KBM-7 (cell line): ENCODE measurements around the gene RAB40C.

Experiments
- DNase-seq: peaks from one replicate; pipeline ENCODE4 v3.0.0-alpha.2; 2015
- in situ Hi-C: fragments of 300-500 bp; cut with MboI; formaldehyde crosslinking; loops from 2 replicates; pipeline ENCODE4 v1.14.3; 2020; ENCODE audit warnings: low sequenced_read_pairs, low pct_unique_long_range_greater_than_20kb, mixed read lengths

Gene RAB40C

DNA sequence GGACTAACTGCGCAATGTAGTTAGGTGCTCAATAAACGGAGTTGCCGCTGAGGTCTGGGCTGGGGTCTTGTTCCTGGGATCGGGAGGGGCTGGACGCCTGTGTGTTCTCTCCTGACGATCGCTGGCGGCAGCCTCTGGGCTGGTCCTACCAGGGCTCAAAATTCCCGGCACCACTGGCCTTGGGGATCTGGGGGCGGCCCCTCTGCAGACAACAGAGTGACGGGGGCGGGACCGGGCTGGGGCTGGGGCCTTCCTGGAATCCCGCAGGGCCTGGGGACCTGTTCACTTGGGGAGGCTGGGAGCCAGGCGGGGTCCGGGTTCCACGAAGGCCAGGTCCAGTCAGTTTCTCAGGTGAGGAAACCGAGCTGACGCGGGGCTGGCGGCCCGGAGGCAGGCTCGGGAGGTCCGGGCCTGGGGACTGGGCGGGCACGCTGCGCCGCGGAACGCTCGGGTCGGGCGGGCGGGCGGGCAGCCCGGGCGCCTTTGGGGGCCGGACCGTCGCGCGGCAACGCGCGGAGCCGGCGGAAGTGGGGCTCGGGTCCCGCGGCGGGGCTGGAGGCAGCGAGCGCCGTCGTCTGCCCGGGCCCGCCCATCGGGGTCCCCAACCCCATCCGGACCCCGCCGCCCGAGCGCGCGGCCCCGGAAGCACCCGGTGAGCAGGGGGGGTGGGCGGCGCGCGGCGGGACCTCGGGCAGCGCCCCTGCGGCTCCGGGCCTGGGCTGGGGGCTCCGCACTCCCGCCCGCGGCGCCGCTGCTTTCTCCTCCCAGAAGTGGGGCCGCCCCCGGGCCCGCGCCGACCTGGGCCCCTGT is 20.2 kb upstream of the RAB40C start, which contains the start of gene PIGQ:
PIGQ (plus strand) TSS at position 524 of the 810 bp plus-strand sequence. CDS start 4,107 bp downstream, outside the sequence.
- DNase-seq: peak; percentile 46
- in situ Hi-C loops: no loop called here

GRCh38 chr16:572865-573650 is 16.8 kb upstream of the RAB40C start:
- in situ Hi-C loops: no loop called here
- no peak for DNase-seq

- in situ Hi-C loops: no loop called here
- DNase-seq: no peak
Measured at GRCh38 chr16:574021-574760, 15.7 kb upstream of the RAB40C start.

GRCh38 chr16:575354-576196 is 14.3 kb upstream of the RAB40C start:
- in situ Hi-C loops: no loop called here
- DNase-seq: no peak

GRCh38 chr16:576197-576822 is 13.6 kb upstream of the RAB40C start:
- no peak for DNase-seq
- in situ Hi-C loops: no loop called here

GRCh38 chr16:576823-577201 is 13.1 kb upstream of the RAB40C start:
- in situ Hi-C loops: no loop called here
- no peak for DNase-seq

- in situ Hi-C loops: no loop called here
- no peak for DNase-seq
Measured at GRCh38 chr16:577796-578195, 12.1 kb upstream of the RAB40C start.

DNA sequence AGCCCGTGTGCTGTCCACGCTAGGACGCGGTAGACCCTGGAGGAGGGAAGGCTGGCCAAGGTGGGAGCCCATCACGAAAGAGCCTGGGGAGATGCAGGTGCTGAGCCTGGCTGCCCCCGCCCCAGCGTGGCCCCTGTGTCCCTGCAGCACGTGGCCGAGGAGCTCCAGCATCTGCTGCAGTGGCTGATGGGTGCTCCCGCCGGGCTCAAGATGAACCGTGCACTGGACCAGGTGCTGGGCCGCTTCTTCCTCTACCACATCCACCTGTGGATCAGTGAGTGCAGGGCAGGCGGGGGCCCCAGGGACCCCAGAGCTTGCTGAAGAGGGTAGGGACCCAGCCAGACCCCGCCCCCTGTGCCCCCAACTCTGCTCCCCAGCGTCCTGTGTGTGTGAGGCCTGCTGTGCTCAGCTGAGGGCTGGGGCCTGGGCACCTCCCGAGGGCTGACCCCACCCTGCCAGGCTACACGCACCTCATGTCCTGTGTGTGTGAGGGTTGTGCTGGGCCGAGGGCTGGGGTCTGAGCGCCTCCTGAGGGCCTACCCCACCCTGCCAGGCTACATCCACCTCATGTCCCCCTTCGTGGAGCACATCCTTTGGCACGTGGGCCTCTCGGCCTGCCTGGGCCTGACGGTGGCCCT is 11.5 kb upstream of the RAB40C start:
- in situ Hi-C loops: no loop called here

GRCh38 chr16:578870-579405 is 10.9 kb upstream of the RAB40C start:
- DNase-seq: peak; percentile 86
- in situ Hi-C loops: no loop called here

More for the DNA sequence above, 11.5 kb upstream of the RAB40C start:
- no peak for DNase-seq

DNA sequence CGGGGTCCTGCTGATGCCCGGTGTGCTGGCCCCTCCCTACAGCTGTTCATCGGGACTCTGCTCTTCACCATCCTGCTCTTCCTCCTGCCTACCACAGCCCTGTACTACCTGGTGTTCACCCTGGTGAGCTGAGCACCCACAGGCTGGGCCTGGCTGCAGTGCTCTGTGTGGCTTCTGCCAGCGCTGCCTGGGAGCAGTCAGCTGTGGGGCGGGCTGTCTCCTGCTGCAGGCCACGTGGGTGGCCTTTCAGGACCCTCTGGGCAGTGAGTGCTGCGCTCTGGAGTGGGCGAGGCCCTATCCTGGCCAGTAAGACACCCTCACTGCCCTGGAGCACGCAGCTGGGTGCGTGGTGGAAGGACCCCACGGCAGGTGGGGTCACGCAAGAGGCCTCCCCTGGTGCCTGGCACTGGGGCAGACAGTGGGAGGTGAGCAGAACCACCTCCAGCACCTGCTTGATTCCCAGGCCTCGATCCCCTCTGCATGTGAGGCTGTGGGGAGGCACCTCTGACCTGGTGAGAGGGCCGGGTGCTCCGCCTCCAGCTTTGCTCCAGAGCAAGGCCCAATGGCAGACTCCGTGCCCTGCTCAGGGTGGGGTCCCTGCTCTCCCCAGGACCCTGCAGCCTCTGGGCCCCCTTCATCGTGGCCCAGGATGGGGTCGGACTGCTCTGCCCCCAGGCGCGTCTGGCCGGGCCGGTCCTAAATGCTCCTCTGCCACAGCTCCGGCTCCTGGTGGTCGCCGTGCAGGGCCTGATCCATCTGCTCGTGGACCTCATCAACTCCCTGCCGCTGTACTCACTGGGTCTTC is 9.5 kb upstream of the RAB40C start:
- in situ Hi-C loops: no loop called here
- no peak for DNase-seq

GRCh38 chr16:580946-581498 is 8.8 kb upstream of the RAB40C start:
- no peak for DNase-seq
- in situ Hi-C loops: no loop called here

DNA sequence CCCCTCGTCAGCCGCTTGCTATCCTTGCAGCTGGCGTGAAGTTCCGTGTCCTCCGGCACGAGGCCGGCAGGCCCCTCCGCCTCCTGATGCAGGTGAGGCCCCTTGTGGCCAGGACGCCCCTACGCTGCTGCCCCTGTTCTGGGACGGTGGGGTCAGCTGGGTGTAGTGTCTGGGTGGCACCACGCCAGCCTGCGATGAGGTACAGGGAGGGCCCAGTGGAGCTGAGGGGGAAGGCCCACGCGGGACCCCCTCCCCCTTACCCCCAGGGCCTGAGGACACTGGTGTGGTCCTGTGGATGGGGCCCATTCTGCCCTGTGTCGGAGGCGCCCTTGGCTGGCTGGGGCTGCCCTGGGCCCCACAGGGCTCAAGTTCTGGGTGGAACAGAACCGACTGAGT is 7.7 kb upstream of the RAB40C start:
- in situ Hi-C loops: no loop called here
- no peak for DNase-seq

DNA sequence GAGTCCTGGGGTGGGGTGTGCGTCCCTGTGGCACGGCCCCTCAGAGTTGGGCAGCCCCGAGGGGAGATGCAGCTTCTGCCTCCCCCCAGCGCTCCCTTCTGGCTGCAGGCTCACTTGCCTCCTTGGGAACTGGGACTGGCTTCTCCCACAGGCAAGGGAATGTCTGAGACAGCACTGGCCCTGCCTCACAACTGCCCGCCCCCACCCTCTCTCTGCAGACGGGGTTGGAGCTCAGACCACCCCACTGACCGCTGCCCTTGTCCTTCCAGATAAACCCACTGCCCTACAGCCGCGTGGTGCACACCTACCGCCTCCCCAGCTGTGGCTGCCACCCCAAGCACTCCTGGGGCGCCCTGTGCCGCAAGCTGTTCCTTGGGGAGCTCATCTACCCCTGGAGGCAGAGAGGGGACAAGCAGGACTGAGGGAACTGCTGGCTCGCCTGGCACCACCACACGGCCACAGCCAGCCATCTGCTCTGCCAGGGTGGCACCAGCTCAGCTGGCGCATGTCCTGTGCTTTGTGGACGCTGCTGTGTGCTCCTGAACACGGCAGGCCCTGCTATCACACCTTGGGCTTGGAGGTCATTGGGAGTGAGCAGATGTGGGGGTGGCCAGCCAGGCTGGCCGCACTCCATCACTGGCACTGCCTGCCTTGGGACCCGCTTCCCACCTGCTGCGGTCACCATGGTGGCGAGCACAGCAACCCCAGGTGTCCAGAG is 7.1 kb upstream of the RAB40C start:
- in situ Hi-C loops: no loop called here
- DNase-seq: no peak

GRCh38 chr16:583470-583814 is 6.4 kb upstream of the RAB40C start:
- DNase-seq: no peak

GRCh38 chr16:583815-584591 is 5.9 kb upstream of the RAB40C start:
- no peak for DNase-seq
- in situ Hi-C loops: no loop called here

More at GRCh38 chr16:583470-583814, 6.4 kb upstream of the RAB40C start:
- in situ Hi-C loops: no loop called here
